ENCODE data around the gene CA10. TPM values are rescaled to one million over a fixed set of nuclear protein-coding genes. Genes with fewer than 3 reads are reported as not detected.

CA10 gene
- total and polyA plus RNA-seq, 2 donors (not counting 3 experiments of a cell fraction or from before 2014, with no cell fraction given) = not detected

GRCh38 chr17:51913491-51914205, 244.9 kb downstream of the CA10 start:
- Histone ChIP-seq H4K20me1 (replicated peaks; ENCODE audit: control insufficient read depth, extremely low read depth, insufficient read depth, low read length) (no peaks in the 10 kb centered on the region), H3K27me3 (ENCODE audit: control insufficient read depth in 2 of 2, insufficient read depth in 2 of 2, low read length in 2 of 2) (no peaks in the 10 kb centered on the region), H3K4me1 (ENCODE audit: control insufficient read depth, extremely low read depth, insufficient read depth, low read length) (no peaks in the 10 kb centered on the region), H3K4me2 (ENCODE audit: insufficient read depth, low read length) (no peak overlapping the region), H3K9me3 (replicated peaks; ENCODE audit: control insufficient read depth, insufficient read depth, low read length) (peaks cover 7% of the 10 kb centered on the region), H3K9me1 (replicated peaks; ENCODE audit: control insufficient read depth, extremely low read depth, insufficient read depth, low read length) (no peaks in the 10 kb centered on the region), H3K27ac (ENCODE audit: insufficient read depth, low read depth, low read length) (no peak overlapping the region), H3K36me3 (ENCODE audit: control insufficient read depth in 2 of 2, extremely low read depth in 1 of 2, insufficient read depth in 2 of 2, low read length in 2 of 2) (no peaks in the 10 kb centered on the region), H2AFZ (ENCODE audit: low read depth, low read length) (no peak overlapping the region), H3K79me2 (ENCODE audit: control insufficient read depth, insufficient read depth, low read length) (no peaks in the 10 kb centered on the region), H3K4me3 (replicated peaks in 1 of 3; ENCODE audit: insufficient read depth in 1 of 3, low read depth in 1 of 3, low read length in 3 of 3) (no peak overlapping the region), H3K9ac (replicated peaks; ENCODE audit: extremely low read depth, insufficient read depth, low read length) (no peak overlapping the region)
- TF ChIP-seq CTCF (IDR thresholded peaks at IDR 0.05; ENCODE audit: extremely low read depth in 1 of 2, insufficient read depth in 1 of 2, low read depth in 1 of 2, low read length in 2 of 2) (no peak), POLR2A (IDR thresholded peaks at IDR 0.05; ENCODE audit: low read depth, low read length) (no peak), EZH2 (IDR thresholded peaks at IDR 0.05; ENCODE audit: borderline replicate concordance, low read depth, low read length, severe bottlenecking) (no peak), FOS (IDR thresholded peaks at IDR 0.05; ENCODE audit: borderline replicate concordance, insufficient read depth, low read length) (no peak), POLR2AphosphoS5 (IDR thresholded peaks at IDR 0.05; ENCODE audit: insufficient read depth, low read depth, low read length) (no peak), JUN (IDR thresholded peaks at IDR 0.05; ENCODE audit: borderline replicate concordance, insufficient read depth, insufficient read length, low read depth) (no peak)
- dilution Hi-C loops (cut with MboI; ENCODE audit: extremely low pct_ligation_motif_present, low sequenced_read_pairs) (no loop called here), intact Hi-C loops (cut with micrococcal nuclease) (no loop called here)
- ChIA-PET CTCF (no interaction called here), POLR2A (no interaction called here)
- FAIRE-seq = no peak
- no peak for DNase-seq (ENCODE audit: low read depth, low spot score)
- no TSS peak for BruUV-seq (replicated peaks)
